SK-N-SH treated with all-trans-retinoic acid at 6 μM for 48 hours (cell line): ENCODE data around the gene ABHD8.
A peak's percentile ranks its signal among the peaks of the same experiment; 100 is the strongest.

Source experiments
- ATAC-seq: fragments of 200-7000 bp; cut with Tn5 transposase; 3 replicates; pipeline ENCODE4 v1.9.1; 2020; ENCODE audit warnings: mild to moderate bottlenecking, moderate library complexity
- ARNTL ChIP-seq: fragments of 450-650 bp; formaldehyde crosslinking; IDR thresholded peaks from 2 replicates; pipeline ENCODE4 v1.5.0; 2020; ENCODE audit warnings: low read depth, mild to moderate bottlenecking, moderate library complexity, borderline replicate concordance
- BACH2 ChIP-seq: fragments of 250-450 bp; sonication (Bioruptor Pico); IDR thresholded peaks from 2 replicates; pipeline ENCODE4 v1.9.0; 2021; ENCODE audit warnings: mild to moderate bottlenecking, borderline replicate concordance
- CSDC2 ChIP-seq: fragments of 250-450 bp; sonication (Bioruptor Pico); IDR thresholded peaks from 2 replicates; pipeline ENCODE4 v1.5.0; 2020; ENCODE audit warnings: mild to moderate bottlenecking, moderate library complexity
- ESRRG ChIP-seq: fragments of 250-450 bp; sonication (Bioruptor Pico); IDR thresholded peaks from 2 replicates; pipeline ENCODE4 v1.6.1; 2021; ENCODE audit warnings: mild to moderate bottlenecking
- GLIS3 ChIP-seq: fragments of 250-450 bp; sonication (Bioruptor Pico); IDR thresholded peaks from 2 replicates; pipeline ENCODE4 v1.5.0; 2020; ENCODE audit warnings: mild to moderate bottlenecking, moderate library complexity
- ISL1 ChIP-seq: fragments of 250-450 bp; sonication (Bioruptor Pico); IDR thresholded peaks from 2 replicates; pipeline ENCODE4 v2.1.2; 2022; ENCODE audit warnings: mild to moderate bottlenecking, moderate library complexity
- OSR1 ChIP-seq: fragments of 250-450 bp; sonication (Bioruptor Pico); IDR thresholded peaks from 2 replicates; pipeline ENCODE4 v1.8.0; 2022; ENCODE audit warnings: moderate library complexity, mild to moderate bottlenecking, inconsistent platforms
- PPARA ChIP-seq: fragments of 250-450 bp; sonication (Bioruptor Pico); IDR thresholded peaks from 2 replicates; pipeline ENCODE4 v1.5.0; 2020; ENCODE audit warnings: mild to moderate bottlenecking, borderline replicate concordance
- RARB ChIP-seq: fragments of 250-450 bp; sonication (Bioruptor Pico); IDR thresholded peaks from 2 replicates; pipeline ENCODE4 v1.8.0; 2021; ENCODE audit warnings: mild to moderate bottlenecking, moderate library complexity
- SNAI2 ChIP-seq: fragments of 250-450 bp; sonication (Bioruptor Pico); IDR thresholded peaks from 2 replicates; pipeline ENCODE4 v1.5.0; 2020; ENCODE audit warnings: mild to moderate bottlenecking, moderate library complexity
- TCF4 ChIP-seq: fragments of 250-450 bp; sonication (Bioruptor Pico); IDR thresholded peaks from 2 replicates; pipeline ENCODE4 v1.8.0; 2021; ENCODE audit warnings: mild to moderate bottlenecking, moderate library complexity, borderline replicate concordance
- TOX ChIP-seq: fragments of 250-450 bp; sonication (Bioruptor Pico); IDR thresholded peaks from 2 replicates; pipeline ENCODE4 v1.8.0; 2021; ENCODE audit warnings: mild to moderate bottlenecking, moderate library complexity, borderline replicate concordance
- ZC3H10 ChIP-seq: fragments of 250-450 bp; sonication (Bioruptor Pico); IDR thresholded peaks from 2 replicates; pipeline ENCODE4 v1.5.1; 2021; ENCODE audit warnings: mild to moderate bottlenecking, moderate library complexity
- ZFP3 ChIP-seq: fragments of 250-450 bp; sonication (Bioruptor Pico); IDR thresholded peaks from 2 replicates; pipeline ENCODE4 v1.5.0; 2020; ENCODE audit warnings: mild to moderate bottlenecking, moderate library complexity
- ZFP30 ChIP-seq: fragments of 450-650 bp; formaldehyde crosslinking; IDR thresholded peaks from 2 replicates; pipeline ENCODE4 v1.5.0; 2022; ENCODE audit warnings: mild to moderate bottlenecking, moderate library complexity
- ZNF565 ChIP-seq: fragments of 450-650 bp; formaldehyde crosslinking; conservative IDR thresholded peaks from 2 replicates; pipeline ENCODE4 v1.5.0; 2020; ENCODE audit warnings: low read depth, mild to moderate bottlenecking, moderate library complexity
- ZNF70 ChIP-seq: fragments of 450-650 bp; formaldehyde crosslinking; IDR thresholded peaks from 2 replicates; pipeline ENCODE4 v1.5.0; 2020; ENCODE audit warnings: mild to moderate bottlenecking, moderate library complexity
- ZNF8 ChIP-seq: fragments of 450-650 bp; formaldehyde crosslinking; IDR thresholded peaks from 2 replicates; pipeline ENCODE4 v1.5.0; 2020; ENCODE audit warnings: mild to moderate bottlenecking, moderate library complexity
- TF ChIP-seq, protein P1 (sequence below): fragments of 250-450 bp; sonication (Bioruptor Pico); IDR thresholded peaks from 2 replicates; pipeline ENCODE4 v1.5.1; 2020; ENCODE audit warnings: low read depth, mild to moderate bottlenecking, moderate library complexity
- TF ChIP-seq, protein P2 (sequence below): fragments of 250-450 bp; sonication (Bioruptor Pico); IDR thresholded peaks from 2 replicates; pipeline ENCODE4 v1.8.0; 2021; ENCODE audit warnings: low read depth, mild to moderate bottlenecking, moderate library complexity, borderline replicate concordance
- TF ChIP-seq, protein P3 (sequence below): fragments of 250-450 bp; sonication (Bioruptor Pico); IDR thresholded peaks from 2 replicates; pipeline ENCODE4 v1.8.0; 2020; ENCODE audit warnings: mild to moderate bottlenecking, moderate library complexity, borderline replicate concordance
- TF ChIP-seq, protein P4 (sequence below): fragments of 250-450 bp; sonication (Bioruptor Pico); IDR thresholded peaks from 2 replicates; pipeline ENCODE4 v1.5.0; 2020; ENCODE audit warnings: mild to moderate bottlenecking, moderate library complexity
- TF ChIP-seq, protein P5 (sequence below): fragments of 250-450 bp; sonication (Bioruptor Pico); IDR thresholded peaks from 2 replicates; pipeline ENCODE4 v1.5.1; 2021; ENCODE audit warnings: mild to moderate bottlenecking, moderate library complexity

Gene ABHD8

DNA sequence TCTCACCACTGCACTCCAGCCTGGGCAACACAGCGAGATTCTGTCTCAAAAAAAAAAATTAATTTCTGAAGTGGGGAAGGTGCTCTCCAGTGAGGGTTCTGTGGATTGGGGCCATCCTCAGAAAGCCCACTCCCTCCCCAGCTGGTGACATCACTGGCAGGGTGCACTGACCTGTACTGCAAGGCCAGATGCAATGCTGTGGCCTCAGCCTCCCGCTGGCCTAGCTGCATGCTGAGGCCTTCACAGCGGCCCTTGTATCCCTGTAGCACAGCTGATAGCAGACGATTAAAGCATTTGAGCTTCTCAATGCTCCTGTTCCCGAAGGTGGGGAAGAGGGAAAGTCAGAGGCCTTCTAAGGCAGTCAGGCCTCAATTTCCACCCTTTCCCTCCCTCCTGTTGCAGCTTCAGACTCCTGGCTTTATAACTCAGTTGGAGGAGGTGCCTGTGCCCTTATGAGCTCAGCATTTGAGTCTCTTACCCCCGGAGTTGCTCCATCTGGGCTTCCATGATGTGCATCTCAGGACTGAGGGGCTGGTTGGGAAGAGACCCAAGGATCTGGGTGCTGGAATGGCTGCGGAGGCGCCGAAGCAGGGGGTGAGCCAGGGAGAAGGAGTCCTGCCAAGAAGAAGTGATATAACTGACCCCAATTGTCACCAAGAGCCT, 44.0 kb downstream of the ABHD8 start:
- ATAC-seq, result no peak
- TF ChIP-seq BACH2 (CRISPR knock-in tag) (no peak), ZFP30 (CRISPR knock-in tag) (no peak), ZNF8 (CRISPR knock-in tag) (no peak), SNAI2 (CRISPR knock-in tag) (no peak), ARNTL (CRISPR knock-in tag) (no peak), TOX (CRISPR knock-in tag) (no peak)
- TF ChIP-seq, protein P1, sequence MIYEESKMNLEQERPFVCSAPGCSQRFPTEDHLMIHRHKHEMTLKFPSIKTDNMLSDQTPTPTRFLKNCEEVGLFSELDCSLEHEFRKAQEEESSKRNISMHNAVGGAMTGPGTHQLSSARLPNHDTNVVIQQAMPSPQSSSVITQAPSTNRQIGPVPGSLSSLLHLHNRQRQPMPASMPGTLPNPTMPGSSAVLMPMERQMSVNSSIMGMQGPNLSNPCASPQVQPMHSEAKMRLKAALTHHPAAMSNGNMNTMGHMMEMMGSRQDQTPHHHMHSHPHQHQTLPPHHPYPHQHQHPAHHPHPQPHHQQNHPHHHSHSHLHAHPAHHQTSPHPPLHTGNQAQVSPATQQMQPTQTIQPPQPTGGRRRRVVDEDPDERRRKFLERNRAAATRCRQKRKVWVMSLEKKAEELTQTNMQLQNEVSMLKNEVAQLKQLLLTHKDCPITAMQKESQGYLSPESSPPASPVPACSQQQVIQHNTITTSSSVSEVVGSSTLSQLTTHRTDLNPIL (CRISPR knock-in tag), result no peak
- TF ChIP-seq, protein P2, sequence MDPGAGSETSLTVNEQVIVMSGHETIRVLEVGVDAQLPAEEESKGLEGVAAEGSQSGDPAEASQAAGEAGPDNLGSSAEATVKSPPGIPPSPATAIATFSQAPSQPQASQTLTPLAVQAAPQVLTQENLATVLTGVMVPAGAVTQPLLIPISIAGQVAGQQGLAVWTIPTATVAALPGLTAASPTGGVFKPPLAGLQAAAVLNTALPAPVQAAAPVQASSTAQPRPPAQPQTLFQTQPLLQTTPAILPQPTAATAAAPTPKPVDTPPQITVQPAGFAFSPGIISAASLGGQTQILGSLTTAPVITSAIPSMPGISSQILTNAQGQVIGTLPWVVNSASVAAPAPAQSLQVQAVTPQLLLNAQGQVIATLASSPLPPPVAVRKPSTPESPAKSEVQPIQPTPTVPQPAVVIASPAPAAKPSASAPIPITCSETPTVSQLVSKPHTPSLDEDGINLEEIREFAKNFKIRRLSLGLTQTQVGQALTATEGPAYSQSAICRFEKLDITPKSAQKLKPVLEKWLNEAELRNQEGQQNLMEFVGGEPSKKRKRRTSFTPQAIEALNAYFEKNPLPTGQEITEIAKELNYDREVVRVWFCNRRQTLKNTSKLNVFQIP (CRISPR knock-in tag), result no peak

DNA sequence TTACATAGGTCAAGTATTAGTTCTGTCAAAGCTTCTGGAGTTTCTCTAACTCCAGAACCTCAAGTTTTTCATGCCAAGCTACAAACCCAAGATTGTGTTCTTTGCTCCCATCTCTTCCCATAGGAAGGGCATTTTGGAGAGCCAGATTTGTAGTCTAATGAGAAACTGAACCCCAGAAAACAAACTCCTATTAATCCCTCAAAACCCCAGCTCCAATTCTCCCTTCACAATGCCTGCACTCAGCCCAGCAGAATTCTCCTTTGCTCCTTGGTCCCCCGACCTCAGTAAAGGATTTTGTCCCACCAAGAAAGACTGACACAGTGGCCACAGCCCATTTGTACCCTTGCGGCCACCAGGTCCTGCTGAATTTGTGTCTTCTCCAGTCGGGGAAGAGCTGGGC, 47.1 kb downstream of the ABHD8 start:
- peak; percentile 96 for TF ChIP-seq ZFP3
- no peak for TF ChIP-seq TCF4 (CRISPR knock-in tag)
- TF ChIP-seq, protein P1 (CRISPR knock-in tag), result no peak
- no peak for ATAC-seq

DNA sequence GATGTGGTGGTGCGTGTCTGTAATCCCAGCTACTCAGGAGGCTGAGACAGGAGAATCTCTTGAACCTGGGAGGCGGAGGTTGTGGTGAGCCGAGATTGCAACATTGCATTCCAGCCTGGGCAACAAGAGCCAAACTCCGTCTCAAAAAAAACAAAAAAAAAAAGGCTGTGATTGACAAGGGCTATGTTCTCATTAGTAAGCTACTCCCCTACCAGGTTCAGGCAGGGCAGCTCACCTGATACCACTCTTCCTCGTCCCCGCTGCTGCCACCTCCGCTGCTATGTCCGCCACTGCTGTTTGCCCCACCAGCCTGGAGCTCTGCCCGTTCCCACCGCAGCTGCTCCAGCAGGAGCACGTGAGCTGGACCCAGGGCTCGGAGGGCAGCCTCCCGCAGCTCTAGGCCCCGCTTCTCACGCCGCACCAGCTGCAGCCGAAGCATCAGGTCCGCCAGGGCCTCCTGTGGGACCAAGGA, 48.0 kb downstream of the ABHD8 start:
- TF ChIP-seq, protein P3, sequence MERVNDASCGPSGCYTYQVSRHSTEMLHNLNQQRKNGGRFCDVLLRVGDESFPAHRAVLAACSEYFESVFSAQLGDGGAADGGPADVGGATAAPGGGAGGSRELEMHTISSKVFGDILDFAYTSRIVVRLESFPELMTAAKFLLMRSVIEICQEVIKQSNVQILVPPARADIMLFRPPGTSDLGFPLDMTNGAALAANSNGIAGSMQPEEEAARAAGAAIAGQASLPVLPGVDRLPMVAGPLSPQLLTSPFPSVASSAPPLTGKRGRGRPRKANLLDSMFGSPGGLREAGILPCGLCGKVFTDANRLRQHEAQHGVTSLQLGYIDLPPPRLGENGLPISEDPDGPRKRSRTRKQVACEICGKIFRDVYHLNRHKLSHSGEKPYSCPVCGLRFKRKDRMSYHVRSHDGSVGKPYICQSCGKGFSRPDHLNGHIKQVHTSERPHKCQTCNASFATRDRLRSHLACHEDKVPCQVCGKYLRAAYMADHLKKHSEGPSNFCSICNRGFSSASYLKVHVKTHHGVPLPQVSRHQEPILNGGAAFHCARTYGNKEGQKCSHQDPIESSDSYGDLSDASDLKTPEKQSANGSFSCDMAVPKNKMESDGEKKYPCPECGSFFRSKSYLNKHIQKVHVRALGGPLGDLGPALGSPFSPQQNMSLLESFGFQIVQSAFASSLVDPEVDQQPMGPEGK, result no peak
- TF ChIP-seq, protein P4, sequence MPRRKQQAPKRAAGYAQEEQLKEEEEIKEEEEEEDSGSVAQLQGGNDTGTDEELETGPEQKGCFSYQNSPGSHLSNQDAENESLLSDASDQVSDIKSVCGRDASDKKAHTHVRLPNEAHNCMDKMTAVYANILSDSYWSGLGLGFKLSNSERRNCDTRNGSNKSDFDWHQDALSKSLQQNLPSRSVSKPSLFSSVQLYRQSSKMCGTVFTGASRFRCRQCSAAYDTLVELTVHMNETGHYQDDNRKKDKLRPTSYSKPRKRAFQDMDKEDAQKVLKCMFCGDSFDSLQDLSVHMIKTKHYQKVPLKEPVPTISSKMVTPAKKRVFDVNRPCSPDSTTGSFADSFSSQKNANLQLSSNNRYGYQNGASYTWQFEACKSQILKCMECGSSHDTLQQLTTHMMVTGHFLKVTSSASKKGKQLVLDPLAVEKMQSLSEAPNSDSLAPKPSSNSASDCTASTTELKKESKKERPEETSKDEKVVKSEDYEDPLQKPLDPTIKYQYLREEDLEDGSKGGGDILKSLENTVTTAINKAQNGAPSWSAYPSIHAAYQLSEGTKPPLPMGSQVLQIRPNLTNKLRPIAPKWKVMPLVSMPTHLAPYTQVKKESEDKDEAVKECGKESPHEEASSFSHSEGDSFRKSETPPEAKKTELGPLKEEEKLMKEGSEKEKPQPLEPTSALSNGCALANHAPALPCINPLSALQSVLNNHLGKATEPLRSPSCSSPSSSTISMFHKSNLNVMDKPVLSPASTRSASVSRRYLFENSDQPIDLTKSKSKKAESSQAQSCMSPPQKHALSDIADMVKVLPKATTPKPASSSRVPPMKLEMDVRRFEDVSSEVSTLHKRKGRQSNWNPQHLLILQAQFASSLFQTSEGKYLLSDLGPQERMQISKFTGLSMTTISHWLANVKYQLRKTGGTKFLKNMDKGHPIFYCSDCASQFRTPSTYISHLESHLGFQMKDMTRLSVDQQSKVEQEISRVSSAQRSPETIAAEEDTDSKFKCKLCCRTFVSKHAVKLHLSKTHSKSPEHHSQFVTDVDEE (CRISPR knock-in tag), result no peak
- no peak for TF ChIP-seq TOX (CRISPR knock-in tag)
- no peak for TF ChIP-seq GLIS3
- TF ChIP-seq CSDC2, result no peak
- no peak for TF ChIP-seq ISL1 (CRISPR knock-in tag)
- no peak for TF ChIP-seq ARNTL (CRISPR knock-in tag)
- TF ChIP-seq, protein P2 (CRISPR knock-in tag), result no peak
- TF ChIP-seq ZNF70 (CRISPR knock-in tag), result no peak
- TF ChIP-seq PPARA (CRISPR knock-in tag), result no peak
- TF ChIP-seq ESRRG (CRISPR knock-in tag), result no peak
- TF ChIP-seq, protein P1 (CRISPR knock-in tag), result no peak
- no peak for TF ChIP-seq ZNF8 (CRISPR knock-in tag)
- no peak for TF ChIP-seq RARB
- no peak for TF ChIP-seq ZNF565 (CRISPR knock-in tag)
- TF ChIP-seq, protein P5, sequence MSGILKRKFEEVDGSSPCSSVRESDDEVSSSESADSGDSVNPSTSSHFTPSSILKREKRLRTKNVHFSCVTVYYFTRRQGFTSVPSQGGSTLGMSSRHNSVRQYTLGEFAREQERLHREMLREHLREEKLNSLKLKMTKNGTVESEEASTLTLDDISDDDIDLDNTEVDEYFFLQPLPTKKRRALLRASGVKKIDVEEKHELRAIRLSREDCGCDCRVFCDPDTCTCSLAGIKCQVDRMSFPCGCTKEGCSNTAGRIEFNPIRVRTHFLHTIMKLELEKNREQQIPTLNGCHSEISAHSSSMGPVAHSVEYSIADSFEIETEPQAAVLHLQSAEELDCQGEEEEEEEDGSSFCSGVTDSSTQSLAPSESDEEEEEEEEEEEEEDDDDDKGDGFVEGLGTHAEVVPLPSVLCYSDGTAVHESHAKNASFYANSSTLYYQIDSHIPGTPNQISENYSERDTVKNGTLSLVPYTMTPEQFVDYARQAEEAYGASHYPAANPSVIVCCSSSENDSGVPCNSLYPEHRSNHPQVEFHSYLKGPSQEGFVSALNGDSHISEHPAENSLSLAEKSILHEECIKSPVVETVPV (CRISPR knock-in tag), result no peak
- TF ChIP-seq ZC3H10 (CRISPR knock-in tag), result no peak
- no peak for TF ChIP-seq OSR1 (CRISPR knock-in tag)
- ATAC-seq, result no peak
